Ramos (cell line): ENCODE results near the gene IGFBP3.
"Not testable (repeated sequence)": the region's sequence is repeated elsewhere in the genome, so short reads cannot be mapped to it uniquely, and the experiment has no call there.

Source experiments
- in situ Hi-C: fragments of 300-500 bp; cut with MboI; formaldehyde crosslinking; loops from one replicate; pipeline ENCODE4 v1.14.3; 2022; ENCODE audit warnings: low sequenced_read_pairs; ENCODE audit not compliant: unreplicated experiment

Gene IGFBP3

GRCh38 chr7:45920502-45921380 lies at the start of gene IGFBP3:
IGFBP3 (minus strand) TSS chr7:45921272; CDS start chr7:45921140, 132 bp downstream.
- in situ Hi-C loops: loop anchor here (10.0 kb wide), 1 partner anchor 1264 kb away; no protein-coding TSS in a partner anchor

GRCh38 chr7:45970454-45970853 lies 49.4 kb upstream of the IGFBP3 start:
- in situ Hi-C loops: no loop called here

GRCh38 chr7:45969940-45970339 lies 48.9 kb upstream of the IGFBP3 start:
- in situ Hi-C loops: no loop called here

GRCh38 chr7:45968856-45969541 lies 47.9 kb upstream of the IGFBP3 start:
- in situ Hi-C loops: no loop called here

- in situ Hi-C loops: no loop called here
Observed at GRCh38 chr7:45968312-45968711, 47.2 kb upstream of the IGFBP3 start.

- in situ Hi-C loops: no loop called here
Observed at GRCh38 chr7:45967591-45968157, 46.6 kb upstream of the IGFBP3 start.

- in situ Hi-C loops: no loop called here
Observed at GRCh38 chr7:45962861-45963260, 41.8 kb upstream of the IGFBP3 start.

GRCh38 chr7:45957721-45958120 lies 36.6 kb upstream of the IGFBP3 start:
- in situ Hi-C loops: no loop called here

GRCh38 chr7:45955286-45955685 lies 34.2 kb upstream of the IGFBP3 start:
- in situ Hi-C loops: no loop called here

GRCh38 chr7:45953055-45953454 lies 32.0 kb upstream of the IGFBP3 start:
- in situ Hi-C loops: not testable (repeated sequence)

GRCh38 chr7:45944058-45944457 lies 23.0 kb upstream of the IGFBP3 start:
- in situ Hi-C loops: no loop called here

GRCh38 chr7:45940939-45941338 lies 19.9 kb upstream of the IGFBP3 start:
- in situ Hi-C loops: no loop called here

- in situ Hi-C loops: not testable (repeated sequence)
Observed at GRCh38 chr7:45940237-45940781, 19.2 kb upstream of the IGFBP3 start.

GRCh38 chr7:45939574-45939973 lies 18.5 kb upstream of the IGFBP3 start:
- in situ Hi-C loops: no loop called here

- in situ Hi-C loops: no loop called here
Observed at GRCh38 chr7:45938626-45939302, 17.7 kb upstream of the IGFBP3 start.

- in situ Hi-C loops: no loop called here
Observed at GRCh38 chr7:45937862-45938261, 16.8 kb upstream of the IGFBP3 start.

- in situ Hi-C loops: no loop called here
Observed at GRCh38 chr7:45937301-45937700, 16.2 kb upstream of the IGFBP3 start.

GRCh38 chr7:45930967-45931366 lies 9.9 kb upstream of the IGFBP3 start:
- in situ Hi-C loops: no loop called here

- in situ Hi-C loops: loop anchor here (10.0 kb wide), 1 partner anchor 1257 kb away; no protein-coding TSS in a partner anchor
Observed at GRCh38 chr7:45927721-45928120, 6.6 kb upstream of the IGFBP3 start.

- in situ Hi-C loops: loop anchor here (10.0 kb wide), 1 partner anchor 1261 kb away; no protein-coding TSS in a partner anchor
Observed at GRCh38 chr7:45924283-45924682, 3.2 kb upstream of the IGFBP3 start.
